MM.1S (cell line): ENCODE results near the gene RPH3AL.

Experiments
- CTCF ChIP-seq: fragments of 300-600 bp; sonication (generic); IDR thresholded peaks from 2 replicates; pipeline ENCODE4 v1.5.1; 2016; ENCODE audit warnings: antibody characterized with exemption, low read length, mixed read lengths
- EZH2 ChIP-seq: fragments of 300-600 bp; sonication (generic); optimal IDR thresholded peaks from 2 replicates; pipeline ENCODE3; 2017; ENCODE audit warnings: low read depth, mild to moderate bottlenecking, antibody characterized with exemption, low read length, mixed read lengths
- EZH2phosphoT487 ChIP-seq: fragments of 300-600 bp; sonication (generic); IDR thresholded peaks from 2 replicates; pipeline ENCODE4 v1.6.1; 2018; ENCODE audit warnings: antibody characterized with exemption, low read length

DNA sequence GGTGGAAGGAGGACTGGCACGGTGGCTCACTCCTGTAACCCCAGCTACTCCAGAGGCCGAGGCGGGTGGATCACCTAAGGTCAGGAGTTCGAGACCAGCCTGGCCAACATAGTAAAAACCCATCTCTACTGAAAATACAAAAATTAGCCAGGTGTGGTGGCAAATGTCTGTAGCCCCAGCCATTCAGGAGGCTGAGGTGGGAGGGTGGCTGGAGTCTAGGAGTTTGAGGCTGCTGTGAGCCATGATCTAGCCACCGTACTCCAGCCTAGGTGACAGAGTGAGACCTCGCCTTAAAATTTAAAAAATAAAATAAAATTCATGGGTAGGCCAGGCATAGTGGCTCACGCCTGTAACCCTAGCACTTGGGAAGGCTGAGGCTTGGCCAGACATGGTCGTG lies 1.2 kb upstream of the RPH3AL start:
- TF ChIP-seq CTCF: no peak
- no peak for TF ChIP-seq EZH2
- TF ChIP-seq EZH2phosphoT487: no peak
